Ovary (tissue), 9 donors: ENCODE data around the gene PI4KA. TPM values are rescaled to one million over a fixed set of nuclear protein-coding genes. Genes with fewer than 3 reads are reported as not detected.

Source experiments
- DNase-seq, 5 donors: peaks; one replicate each; pipeline ENCODE4 v3.0.0-alpha.2; 2019 to 2020
- H3K27ac ChIP-seq, 2 donors: fragments of 200-600 bp; one replicate each; pipeline versions ENCODE4 v1.5.1 to v1.8.0; 2019 to 2022
- H3K27me3 ChIP-seq: fragments of 200-600 bp; one replicate; pipeline ENCODE4 v1.8.0; 2022
- H3K36me3 ChIP-seq: fragments of 200-600 bp; sonication (generic); one replicate; pipeline ENCODE4 v1.5.1; 2019
- H3K4me1 ChIP-seq: one replicate; pipeline ENCODE4 v1.8.1; 2013; ENCODE audit warnings: mild to moderate bottlenecking, moderate library complexity; ENCODE audit not compliant: insufficient read depth
- H3K4me3 ChIP-seq: fragments of 200-600 bp; sonication (generic); one replicate; pipeline ENCODE4 v1.5.1; 2017
- H3K9me3 ChIP-seq, 2 donors: fragments of 200-600 bp in 1 of 2; sonication (generic) in 1 of 2; one replicate each; pipeline versions ENCODE4 v1.5.1 to v1.8.1; 2013 to 2019; ENCODE audit warnings: mild to moderate bottlenecking in 1 of 2, moderate library complexity in 1 of 2
- CTCF ChIP-seq, 3 donors: fragments of 450-650 bp in 2 of 3; fragments of 200-600 bp in 1 of 3; IDR thresholded peaks; one replicate each; pipeline versions ENCODE4 v1.5.1 to v1.8.0; 2016 to 2022; ENCODE audit warnings: antibody characterized with exemption in 3 of 3, mild to moderate bottlenecking in 1 of 3
- EP300 ChIP-seq: sonication (generic); formaldehyde crosslinking; IDR thresholded peaks from one replicate; pipeline ENCODE4 v1.6.1; 2017; ENCODE audit warnings: antibody characterized with exemption
- POLR2A ChIP-seq: fragments of 450-650 bp; IDR thresholded peaks from one replicate; pipeline ENCODE4 v1.6.1; 2017; ENCODE audit warnings: antibody characterized with exemption, mild to moderate bottlenecking, moderate library complexity
- WGBS, 3 donors: extraction: QIAGEN DNeasy Blood & Tissue Kit in 1 of 3; methylation state at CpG; one replicate each; pipeline versions ENCODE4 v1.1.5 to v1.1.7; 2013 to 2017; 5-methylcytosine and 5-hydroxymethylcytosine counted together
- intact Hi-C, 4 donors: fragments of 100-400 bp; cut with DNase I; formaldehyde crosslinking; loops; one replicate each; pipeline versions ENCODE4 v1.11.0 to v1.15.1; 2022 to 2023
- polyA plus RNA-seq, 2 donors: library from polyadenylated mRNA; stranded (reverse); fragments of 200-250 nt in 1 of 2; fragments of 350-450 nt in 1 of 2; fragmentation: Illumina TruSeq in 1 of 2; extraction: RNeasy Lipid Tissue Mini Kit (QIAGEN cat#74804) in 1 of 2; gene quantifications; one replicate each; pipeline ENCODE4 v1.2.3, GENCODE V29; 2013 to 2014
- total RNA-seq, 7 donors: library from RNA; depleted of rRNA in 2 of 7; stranded (reverse); fragments of >200 nt in 2 of 7; fragmentation: NEBNext Ultra II Directional in 3 of 7; extraction: Animal tissue kit (Norgen Biotek cat#: 25700) in 3 of 7; gene quantifications; one replicate each; pipeline versions ENCODE4 v1.1.0 to v1.2.4, GENCODE V29; 2016 to 2023
- donor health status: DM: no; HTN: no; CAD: no; lungs with moderate emphysema.
- donor health status: DM: no; HTN: no; CAD: no.
- donor health status: Bipolar disorder and iron deficiency.
- donor health status: DM: yes; HTN: yes; CAD: no.
- donor health status: DM: no; HTN: no; CAD: no.
- donor health status: DM: yes; HTN: yes; CAD: no.

The PI4KA gene
- total and polyA plus RNA-seq, 9 donors, result 30.6 to 97.6 (median 62.7) TPM

DNA sequence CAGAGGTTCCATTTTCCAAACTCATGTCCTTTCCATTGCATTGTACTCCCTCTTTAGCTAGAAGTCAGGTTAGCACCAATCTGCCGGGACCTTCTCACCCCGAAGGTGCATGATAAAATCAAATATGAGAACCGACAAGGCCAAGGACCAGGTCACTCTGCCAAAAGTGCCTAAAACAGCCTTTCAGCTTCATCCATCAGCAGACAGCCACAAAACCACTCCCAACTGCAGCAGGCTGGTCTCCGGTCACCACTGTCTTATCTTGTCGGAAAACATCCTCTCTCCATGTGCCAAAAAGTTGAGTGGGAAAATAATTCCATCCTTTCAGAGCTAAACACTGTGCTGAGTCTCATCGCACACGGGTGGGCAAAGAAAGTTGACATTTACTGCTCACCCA, 1.4 kb downstream of the PI4KA start:
- intact Hi-C loops, result loop anchor here in 1 of 4 donors (10.0 kb wide), 1 partner anchor 92 kb away; no protein-coding TSS in a partner anchor
- 11 to 16% (median 15%) methylated on average over 7 of the region's 7 CpGs for WGBS, 3 donors
- Histone ChIP-seq H3K27me3 (no peaks in the 10 kb centered on the region), H3K36me3 (no peaks in the 10 kb centered on the region), H3K27ac (no peak overlapping the region), H3K9me3 (no peaks in the 10 kb centered on the region), H3K4me3 (peak overlapping the region; percentile 88), H3K4me1 (peaks cover 6% of the 10 kb centered on the region)
- no peak for DNase-seq
- no peak for TF ChIP-seq POLR2A
- TF ChIP-seq CTCF (IDR thresholded peaks at IDR 0.05), result no peak
- no peak for TF ChIP-seq EP300

DNA sequence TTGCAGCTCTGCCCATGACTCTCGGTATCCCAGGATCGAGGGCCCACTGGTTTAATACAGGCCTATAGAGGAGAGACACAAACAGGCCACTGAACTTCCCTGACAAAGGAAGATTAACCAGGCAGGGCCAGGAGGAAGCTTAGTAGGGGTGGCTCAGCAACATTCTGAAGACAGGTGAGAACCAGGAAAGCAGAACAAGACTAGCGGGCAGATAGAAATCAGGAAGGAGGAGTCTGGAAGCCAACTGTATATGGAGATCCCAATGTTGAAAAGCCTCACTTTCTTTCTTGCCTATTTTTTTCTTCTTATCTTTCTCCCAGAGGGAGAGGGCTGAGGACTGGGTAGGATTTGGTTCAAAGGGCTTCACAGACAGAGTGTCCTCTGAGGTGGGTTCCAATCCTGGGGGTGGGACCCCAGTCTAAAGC, 5.4 kb downstream of the PI4KA start:
- Histone ChIP-seq H3K36me3 (no peaks in the 10 kb centered on the region), H3K27me3 (no peaks in the 10 kb centered on the region), H3K27ac (no peak overlapping the region), H3K4me3 (no peak overlapping the region), H3K9me3 (no peaks in the 10 kb centered on the region), H3K4me1 (peaks cover 5% of the 10 kb centered on the region)
- WGBS, 3 donors, result 85 to 97% (median 92%) methylated on average over 3 of the region's 3 CpGs
- intact Hi-C loops, result loop anchor here in 1 of 4 donors (10.0 kb wide), 1 partner anchor 88 kb away; no protein-coding TSS in a partner anchor
- no peak for DNase-seq
- TF ChIP-seq EP300, result no peak
- TF ChIP-seq POLR2A, result no peak
- TF ChIP-seq CTCF (IDR thresholded peaks at IDR 0.05), result no peak

GRCh38 chr22:20852503-20852902, 6.1 kb downstream of the PI4KA start:
- TF ChIP-seq CTCF (IDR thresholded peaks at IDR 0.05), result no peak
- TF ChIP-seq POLR2A, result no peak
- no peak for TF ChIP-seq EP300
- no peak overlapping the region for H3K27ac ChIP-seq
- no peaks in the 10 kb centered on the region for H3K9me3 ChIP-seq
- WGBS, 3 donors, result 8 to 18% (median 9%) methylated on average over 6 of the region's 6 CpGs
- H3K27me3 ChIP-seq, result no peaks in the 10 kb centered on the region
- no peaks in the 10 kb centered on the region for H3K36me3 ChIP-seq
- peaks cover 5% of the 10 kb centered on the region for H3K4me1 ChIP-seq
- intact Hi-C loops, result loop anchor here in 1 of 4 donors (10.0 kb wide), 1 partner anchor 88 kb away; no protein-coding TSS in a partner anchor
- no peak for DNase-seq
- no peak overlapping the region for H3K4me3 ChIP-seq

DNA sequence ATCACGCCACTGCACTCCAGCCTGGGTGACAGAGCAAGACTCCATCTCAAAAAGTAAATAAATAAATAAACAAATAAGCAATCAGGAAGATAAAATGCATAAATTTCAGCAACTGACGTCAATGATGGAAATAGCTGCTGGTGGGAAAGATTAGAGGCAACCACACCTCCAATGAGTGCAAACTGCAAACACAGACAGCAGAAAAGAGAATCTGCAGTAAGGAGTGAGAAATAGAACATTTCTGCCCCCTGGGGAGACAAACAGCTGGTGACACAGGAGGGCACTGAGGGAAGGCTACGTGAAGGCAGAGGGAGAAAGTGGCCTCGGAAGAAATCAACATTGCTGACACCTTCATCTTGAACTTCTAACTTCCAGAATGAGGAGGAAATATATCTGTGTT, 6.5 kb downstream of the PI4KA start:
- intact Hi-C loops, result loop anchor here in 1 of 4 donors (10.0 kb wide), 1 partner anchor 87 kb away; no protein-coding TSS in a partner anchor
- H3K9me3 ChIP-seq, result no peaks in the 10 kb centered on the region
- no peak overlapping the region for H3K27ac ChIP-seq
- H3K27me3 ChIP-seq, result no peaks in the 10 kb centered on the region
- no peak for TF ChIP-seq CTCF (IDR thresholded peaks at IDR 0.05)
- TF ChIP-seq POLR2A, result no peak
- TF ChIP-seq EP300, result no peak
- no peak overlapping the region for H3K4me3 ChIP-seq
- DNase-seq, result no peak
- 35 to 48% (median 42%) methylated on average over 4 of the region's 4 CpGs for WGBS, 3 donors
- no peaks in the 10 kb centered on the region for H3K36me3 ChIP-seq
- H3K4me1 ChIP-seq, result peaks cover 1% of the 10 kb centered on the region
